GM19468 (cell line): ENCODE data around the gene VIM.
"Not testable (repeated sequence)": the region's sequence is repeated elsewhere in the genome, so short reads cannot be mapped to it uniquely, and the experiment has no call there.

Experiments
- ATAC-seq: cut with Tn5 transposase; IDR thresholded peaks from one replicate; pipeline ENCODE4 v1.9.1; 2021; ENCODE audit warnings: mild to moderate bottlenecking, moderate library complexity, moderate number of reproducible peaks; ENCODE audit not compliant: unreplicated experiment; ENCODE audit errors: extremely low read depth

The VIM gene

GRCh38 chr10:17250736-17251135 is 22.7 kb downstream of the VIM start:
- no peak for ATAC-seq

- ATAC-seq: not testable (repeated sequence)
These were observed 26.6 kb downstream of the VIM start for GRCh38 chr10:17254543-17255050.

DNA sequence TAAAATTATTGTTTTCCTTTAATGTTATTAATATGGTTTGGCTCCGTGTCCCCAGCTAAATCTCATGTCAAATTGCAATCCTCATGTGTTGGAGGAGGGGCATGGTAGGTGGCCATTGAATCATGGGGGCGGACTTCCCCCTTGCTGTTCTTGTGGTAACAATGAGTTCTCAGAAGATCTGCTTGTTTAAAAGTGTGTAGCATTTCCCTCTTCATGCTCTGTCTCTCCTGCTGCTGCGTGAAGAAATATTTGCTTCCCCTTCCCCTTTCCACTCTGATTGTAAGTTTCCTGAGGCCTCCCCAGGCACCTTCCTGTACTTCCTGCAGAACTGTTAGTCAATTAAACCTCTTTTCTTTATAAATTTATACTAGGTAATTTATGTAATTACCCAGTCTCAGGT is 27.5 kb downstream of the VIM start:
- ATAC-seq: no peak

DNA sequence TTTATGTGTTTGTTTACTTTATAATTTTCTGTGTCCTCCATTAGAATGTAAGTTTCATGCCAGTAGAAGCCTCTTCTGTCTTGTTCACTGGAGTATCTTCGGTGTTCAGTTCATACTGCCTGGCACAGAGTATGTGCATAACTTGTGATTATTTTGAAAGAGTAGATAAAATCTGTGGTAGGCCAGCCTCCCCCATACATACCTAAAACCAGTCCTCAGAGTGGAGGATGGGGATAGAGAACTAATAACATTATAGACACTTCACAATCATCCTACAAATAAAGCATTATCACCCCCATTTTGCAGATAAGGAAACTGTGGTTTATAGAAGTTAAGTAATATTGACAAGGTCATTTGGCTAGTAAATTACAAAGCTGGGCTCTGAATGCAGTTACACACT is 28.0 kb downstream of the VIM start:
- ATAC-seq: no peak

GRCh38 chr10:17256627-17257026 is 28.6 kb downstream of the VIM start:
- ATAC-seq: no peak

GRCh38 chr10:17257466-17258321 is 29.7 kb downstream of the VIM start:
- no peak for ATAC-seq

GRCh38 chr10:17262502-17262901 is 34.5 kb downstream of the VIM start:
- no peak for ATAC-seq

GRCh38 chr10:17263580-17263979 is 35.5 kb downstream of the VIM start:
- ATAC-seq: no peak

DNA sequence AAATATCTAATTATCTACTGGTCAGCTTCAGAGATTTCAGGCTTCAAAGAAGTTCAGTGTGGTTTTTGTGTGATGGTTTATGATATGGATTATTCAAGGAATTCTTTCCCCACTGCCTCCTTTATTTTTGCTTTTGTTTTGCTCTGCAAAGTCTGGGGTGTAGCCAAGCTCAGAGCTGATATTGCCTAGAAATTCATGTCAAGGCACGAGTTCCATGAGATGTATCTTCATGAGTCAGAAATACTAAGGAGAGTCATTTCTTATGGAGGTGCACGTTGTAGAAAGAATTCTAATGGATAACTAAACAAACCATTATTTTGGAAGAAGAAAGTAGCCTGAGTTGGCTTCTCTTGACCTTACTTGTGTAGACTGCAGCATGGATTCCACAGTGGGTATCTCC is 37.4 kb downstream of the VIM start:
- no peak for ATAC-seq

DNA sequence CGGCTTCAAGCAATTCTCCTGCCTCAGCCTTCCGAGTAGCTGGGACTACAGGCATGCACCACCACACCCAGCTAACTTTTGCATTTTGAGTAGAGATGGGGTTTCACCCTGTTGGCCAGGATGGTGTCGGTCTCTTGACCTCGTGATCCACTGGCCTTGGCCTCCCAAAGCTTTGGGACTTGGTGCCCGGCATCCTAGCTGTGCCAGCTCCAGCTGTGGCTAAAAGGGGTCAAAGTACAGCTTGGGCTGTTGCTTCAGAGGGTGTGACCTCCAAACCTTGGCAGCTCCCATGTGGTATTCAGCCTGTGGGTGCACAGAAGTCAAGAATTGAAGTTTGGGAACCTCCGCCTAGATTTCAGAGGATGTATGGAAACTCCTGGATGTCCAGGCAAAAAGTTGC is 38.5 kb downstream of the VIM start:
- ATAC-seq: not testable (repeated sequence)

- no peak for ATAC-seq
These were observed 44.6 kb downstream of the VIM start for GRCh38 chr10:17272648-17273047.

DNA sequence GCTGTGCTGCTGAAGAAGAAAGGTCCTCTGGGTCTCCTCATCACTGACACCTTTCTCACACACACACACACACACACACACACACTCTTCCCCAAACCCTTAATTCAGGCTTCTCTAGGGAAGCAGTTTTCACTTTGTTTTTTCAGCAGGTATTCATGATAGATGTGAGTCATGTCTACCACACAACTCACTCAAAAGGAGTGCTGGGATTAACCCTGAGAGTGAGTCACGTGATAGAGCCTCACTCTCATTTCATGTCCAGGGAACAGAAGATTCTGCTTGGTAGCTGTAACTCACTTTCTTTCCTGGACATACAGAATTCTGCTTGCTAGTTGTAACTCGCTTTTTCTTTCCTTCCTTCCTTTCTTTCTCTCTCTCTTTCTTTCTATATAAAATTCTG is 45.4 kb downstream of the VIM start:
- ATAC-seq: no peak

DNA sequence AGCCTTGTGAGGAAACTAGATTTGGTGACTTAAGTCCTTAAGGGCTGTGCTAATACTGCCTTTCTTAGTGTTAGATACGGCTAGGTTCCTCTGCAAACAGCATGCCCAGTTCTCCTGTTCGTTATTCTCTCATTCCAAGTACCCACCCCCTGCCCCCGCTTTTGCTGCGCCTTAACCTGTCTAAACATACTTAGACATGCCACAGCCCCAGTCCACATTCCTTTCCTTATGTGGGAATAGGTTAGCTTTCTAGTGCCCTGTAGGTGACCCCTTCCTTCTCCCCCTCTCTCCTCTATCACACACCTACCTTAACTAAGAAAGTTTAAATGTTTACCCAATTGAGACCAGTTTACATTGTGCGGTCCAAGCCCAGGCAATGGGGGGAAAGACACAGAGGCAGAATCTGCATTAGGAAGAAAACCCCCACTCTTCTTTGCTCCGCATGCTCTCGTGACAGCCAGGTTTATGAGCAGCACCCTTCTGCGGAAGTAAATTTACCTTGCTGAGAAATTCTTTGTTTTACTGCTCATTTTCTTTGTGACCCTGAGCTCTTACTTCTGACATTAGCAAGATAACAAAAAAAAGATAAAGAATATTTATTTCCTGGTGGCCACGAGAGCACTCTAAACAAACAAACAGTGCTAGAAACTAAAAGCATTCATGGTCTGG is 48.8 kb downstream of the VIM start:
- ATAC-seq: no peak

DNA sequence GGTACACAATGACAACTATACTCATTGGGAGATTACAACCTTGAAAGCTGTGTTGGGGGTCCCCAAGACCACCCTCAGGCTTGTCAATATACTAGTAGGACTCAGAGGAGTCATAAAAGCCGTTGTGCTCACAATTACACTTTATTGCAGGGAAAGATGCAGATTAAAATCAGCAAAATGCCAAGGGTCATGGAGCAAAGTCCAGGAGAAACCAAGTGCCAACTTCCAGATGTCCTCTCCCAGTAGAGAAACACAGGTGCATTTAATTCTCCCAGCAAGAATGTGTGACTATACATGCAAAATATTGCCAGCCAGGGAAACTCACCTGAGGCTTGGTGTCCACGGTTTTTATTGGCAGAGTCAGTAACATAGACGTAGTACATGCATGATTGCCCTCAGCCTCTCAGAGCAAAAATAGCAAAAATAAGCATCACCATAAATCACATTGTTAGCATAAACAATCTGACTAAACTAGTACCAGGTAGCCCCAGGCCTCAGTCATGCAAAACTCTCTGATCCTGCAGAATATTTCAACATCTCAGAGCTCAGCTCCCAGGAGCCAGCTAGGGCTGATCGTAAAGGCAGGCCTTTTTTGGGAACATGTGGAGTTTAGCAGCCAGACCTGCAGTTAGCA is 50.7 kb downstream of the VIM start:
- no peak for ATAC-seq

- no peak for ATAC-seq
These were observed 54.3 kb downstream of the VIM start for GRCh38 chr10:17282311-17282710.

GRCh38 chr10:17286562-17287550 is 58.8 kb downstream of the VIM start:
- ATAC-seq: no peak
